ENCODE measurements around the gene OR8G1.

DNA sequence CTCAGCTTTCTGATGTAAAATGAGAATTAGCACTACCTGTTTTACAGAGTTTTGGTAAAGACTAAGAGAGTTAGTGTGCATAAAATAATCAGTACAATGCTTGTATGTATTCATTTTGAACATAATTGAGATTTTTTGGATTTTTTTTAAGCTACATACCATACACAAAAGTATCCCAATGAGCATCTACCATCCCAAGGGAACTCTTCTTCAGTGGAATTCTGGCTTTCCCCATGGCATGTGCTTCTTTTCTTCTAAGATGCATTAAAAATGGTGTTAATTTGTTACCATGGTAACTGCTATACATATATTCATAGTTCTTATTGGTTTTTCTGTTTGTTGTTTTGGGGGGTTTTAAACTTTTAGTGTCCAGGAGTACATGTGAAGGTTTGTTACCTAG is 55.1 kb downstream of the OR8G1 start:
- TF ChIP-seq, protein P1, sequence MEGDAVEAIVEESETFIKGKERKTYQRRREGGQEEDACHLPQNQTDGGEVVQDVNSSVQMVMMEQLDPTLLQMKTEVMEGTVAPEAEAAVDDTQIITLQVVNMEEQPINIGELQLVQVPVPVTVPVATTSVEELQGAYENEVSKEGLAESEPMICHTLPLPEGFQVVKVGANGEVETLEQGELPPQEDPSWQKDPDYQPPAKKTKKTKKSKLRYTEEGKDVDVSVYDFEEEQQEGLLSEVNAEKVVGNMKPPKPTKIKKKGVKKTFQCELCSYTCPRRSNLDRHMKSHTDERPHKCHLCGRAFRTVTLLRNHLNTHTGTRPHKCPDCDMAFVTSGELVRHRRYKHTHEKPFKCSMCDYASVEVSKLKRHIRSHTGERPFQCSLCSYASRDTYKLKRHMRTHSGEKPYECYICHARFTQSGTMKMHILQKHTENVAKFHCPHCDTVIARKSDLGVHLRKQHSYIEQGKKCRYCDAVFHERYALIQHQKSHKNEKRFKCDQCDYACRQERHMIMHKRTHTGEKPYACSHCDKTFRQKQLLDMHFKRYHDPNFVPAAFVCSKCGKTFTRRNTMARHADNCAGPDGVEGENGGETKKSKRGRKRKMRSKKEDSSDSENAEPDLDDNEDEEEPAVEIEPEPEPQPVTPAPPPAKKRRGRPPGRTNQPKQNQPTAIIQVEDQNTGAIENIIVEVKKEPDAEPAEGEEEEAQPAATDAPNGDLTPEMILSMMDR (conservative IDR thresholded peaks at IDR 0.05; ENCODE audit: low read depth, low read length): no peak
- TF ChIP-seq EZH2 (IDR thresholded peaks at IDR 0.05; ENCODE audit: low read length, unreplicated experiment): no peak
